Measurements from ENCODE around the gene ECE2.

The ECE2 gene

GRCh38 chr3:184239221-184239620 lies 36.6 kb upstream of the ECE2 start:
- Histone ChIP-seq H3K27ac (no peak overlapping the region), H3K36me3 (replicated peaks) (peaks cover 22% of the 10 kb centered on the region), H3K4me3 (ENCODE audit: low read depth, low read length) (no peak overlapping the region), H3K27me3 (replicated peaks) (no peaks in the 10 kb centered on the region)
- in situ Hi-C loops (cut with HindIII; ENCODE audit: low pct_ligation_motif_present, low sequenced_read_pairs): no loop called here
- no peak for TF ChIP-seq CTCF (IDR thresholded peaks at IDR 0.05; ENCODE audit: low read depth, low read length, missing control alignments)
- no peak for DNase-seq

- Histone ChIP-seq H3K27ac (no peak overlapping the region), H3K27me3 (replicated peaks) (no peaks in the 10 kb centered on the region), H3K4me3 (ENCODE audit: low read depth, low read length) (no peak overlapping the region), H3K36me3 (replicated peaks) (peaks cover 22% of the 10 kb centered on the region)
- no peak for TF ChIP-seq CTCF (IDR thresholded peaks at IDR 0.05; ENCODE audit: low read depth, low read length, missing control alignments)
- DNase-seq: no peak
- in situ Hi-C loops (cut with HindIII; ENCODE audit: low pct_ligation_motif_present, low sequenced_read_pairs): no loop called here
These were observed 36.1 kb upstream of the ECE2 start for GRCh38 chr3:184239708-184240107.

- peak; percentile 6 for TF ChIP-seq CTCF (IDR thresholded peaks at IDR 0.05; ENCODE audit: low read depth, low read length, missing control alignments)
- no peak for DNase-seq
- no peaks in the 10 kb centered on the region for H3K27me3 ChIP-seq (replicated peaks)
- in situ Hi-C loops (cut with HindIII; ENCODE audit: low pct_ligation_motif_present, low sequenced_read_pairs): no loop called here
- H3K27ac ChIP-seq: no peak overlapping the region
- H3K4me3 ChIP-seq (ENCODE audit: low read depth, low read length): no peak overlapping the region
- peaks cover 27% of the 10 kb centered on the region for H3K36me3 ChIP-seq (replicated peaks)
These were observed 35.3 kb upstream of the ECE2 start for GRCh38 chr3:184240384-184241140.

- H3K27ac ChIP-seq: no peak overlapping the region
- no peak overlapping the region for H3K4me3 ChIP-seq (ENCODE audit: low read depth, low read length)
- in situ Hi-C loops (cut with HindIII; ENCODE audit: low pct_ligation_motif_present, low sequenced_read_pairs): no loop called here
- peaks cover 28% of the 10 kb centered on the region for H3K36me3 ChIP-seq (replicated peaks)
- TF ChIP-seq CTCF (IDR thresholded peaks at IDR 0.05; ENCODE audit: low read depth, low read length, missing control alignments): no peak
- DNase-seq: no peak
- H3K27me3 ChIP-seq (replicated peaks): no peaks in the 10 kb centered on the region
These were observed 34.7 kb upstream of the ECE2 start for GRCh38 chr3:184241141-184241446.

GRCh38 chr3:184241447-184242296 lies 34.1 kb upstream of the ECE2 start:
- TF ChIP-seq CTCF (IDR thresholded peaks at IDR 0.05; ENCODE audit: low read depth, low read length, missing control alignments): peak; percentile 69
- peaks cover 28% of the 10 kb centered on the region for H3K36me3 ChIP-seq (replicated peaks)
- no peak overlapping the region for H3K4me3 ChIP-seq (ENCODE audit: low read depth, low read length)
- H3K27ac ChIP-seq: no peak overlapping the region
- H3K27me3 ChIP-seq (replicated peaks): no peaks in the 10 kb centered on the region
- in situ Hi-C loops (cut with HindIII; ENCODE audit: low pct_ligation_motif_present, low sequenced_read_pairs): no loop called here
- no peak for DNase-seq
